NCI-H446 (cell line): ENCODE results near the gene RCAN2.

Source experiments
- DNase-seq, 2 experiments: peaks; one replicate each; lab custom pipeline; 2025; lab: John Stamatoyannopoulos, UW

Gene RCAN2

DNA sequence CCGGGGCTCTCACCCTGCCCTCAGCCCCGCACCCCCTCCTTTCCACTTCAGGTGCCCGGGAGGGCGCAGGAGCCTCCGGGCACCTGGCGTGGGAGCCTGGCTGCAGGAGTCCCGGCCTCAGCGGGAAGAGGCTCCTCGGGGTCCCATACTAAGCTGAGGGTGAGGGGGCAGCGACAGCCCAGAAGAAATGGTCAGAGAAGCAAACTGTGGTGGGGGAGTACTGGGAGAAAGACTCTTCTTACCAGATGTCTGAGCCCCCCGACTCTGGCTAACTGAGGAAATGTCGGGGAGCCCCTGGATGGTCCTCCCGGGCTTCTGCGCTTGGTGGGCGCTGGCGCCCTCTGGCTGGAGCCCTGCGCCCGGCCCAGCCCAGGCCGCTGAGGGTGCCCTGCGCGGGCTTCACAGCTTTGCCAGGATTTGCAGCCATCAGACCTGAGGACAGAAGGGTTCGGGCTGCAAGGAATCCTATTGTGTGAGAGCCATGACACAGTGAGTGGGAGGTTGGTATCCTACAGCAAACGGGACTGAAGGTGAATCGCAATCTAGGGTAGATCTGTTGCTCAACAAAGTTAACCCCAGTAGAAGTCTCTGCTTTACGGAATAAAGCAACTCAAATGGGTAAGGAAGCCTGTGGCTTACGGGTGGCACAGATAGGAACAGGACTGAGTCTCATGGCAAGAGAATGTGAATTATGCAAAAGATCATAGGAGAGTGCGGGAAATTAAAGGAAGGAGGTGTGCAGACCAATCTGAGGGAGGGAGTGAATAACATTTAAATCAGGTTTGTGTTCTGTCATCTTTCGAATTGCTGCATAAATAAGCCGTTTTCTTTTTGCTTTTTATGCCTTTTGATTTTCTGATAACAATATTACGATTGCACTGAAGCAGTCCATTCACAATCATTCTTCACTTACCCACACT lies 639 bp upstream of the RCAN2 start:
- DNase-seq, result no peak

DNA sequence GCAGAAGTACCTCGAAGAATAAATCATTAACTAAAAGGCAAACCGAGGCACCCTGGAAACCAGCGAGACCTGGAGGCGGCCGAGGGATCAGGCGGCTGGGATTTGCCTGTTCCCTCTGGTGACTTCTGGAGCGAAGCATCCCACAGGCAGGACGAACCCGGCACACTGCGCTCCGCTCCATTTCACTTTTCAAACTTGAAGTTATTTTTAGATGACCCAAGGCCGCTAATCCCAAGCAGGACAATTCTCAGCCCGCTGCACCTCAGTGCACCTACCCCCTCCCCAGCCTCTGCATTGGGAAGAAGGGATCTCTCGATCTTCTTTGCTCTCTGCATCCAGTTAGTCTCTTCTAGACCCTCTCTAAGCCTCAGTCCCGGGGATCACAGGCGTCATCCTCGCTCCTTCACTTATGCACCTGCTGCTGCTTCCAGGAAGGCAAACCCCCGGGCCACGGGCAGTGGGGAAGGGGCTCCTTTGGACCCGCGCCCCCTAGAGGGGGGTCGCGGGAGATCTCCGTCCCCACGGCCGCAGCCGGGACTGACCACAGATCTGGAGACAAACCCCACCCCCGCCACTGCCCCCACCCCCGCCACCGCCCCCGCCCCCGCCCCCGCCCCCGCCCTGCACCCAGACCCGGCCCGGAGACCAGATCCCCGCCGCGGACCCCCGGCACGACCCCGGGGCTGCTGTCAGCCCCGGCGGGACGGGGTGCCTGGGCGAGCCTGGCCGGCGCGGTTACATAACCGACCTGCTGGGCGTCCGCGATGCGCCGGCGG lies 636 bp downstream of the RCAN2 start:
- no peak for DNase-seq

DNA sequence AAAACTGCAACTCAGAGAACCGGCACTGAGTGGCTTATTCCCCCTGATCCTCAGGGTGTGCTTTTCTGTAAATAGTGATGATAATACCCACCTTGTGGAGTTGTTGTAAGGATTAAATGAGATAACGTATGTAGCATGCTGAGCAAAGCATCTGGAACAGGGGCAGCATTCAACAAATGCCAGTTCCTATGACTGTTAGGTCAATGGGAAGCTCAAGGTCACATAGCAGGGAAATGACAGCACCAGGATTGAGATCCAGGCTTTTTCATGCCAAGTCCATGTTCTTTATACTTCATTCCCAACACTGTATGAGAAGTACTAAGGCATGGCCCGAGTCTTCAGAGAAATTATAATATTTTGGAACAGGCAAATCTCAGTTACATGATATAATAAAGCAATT lies 5.1 kb downstream of the RCAN2 start:
- DNase-seq, result no peak

DNA sequence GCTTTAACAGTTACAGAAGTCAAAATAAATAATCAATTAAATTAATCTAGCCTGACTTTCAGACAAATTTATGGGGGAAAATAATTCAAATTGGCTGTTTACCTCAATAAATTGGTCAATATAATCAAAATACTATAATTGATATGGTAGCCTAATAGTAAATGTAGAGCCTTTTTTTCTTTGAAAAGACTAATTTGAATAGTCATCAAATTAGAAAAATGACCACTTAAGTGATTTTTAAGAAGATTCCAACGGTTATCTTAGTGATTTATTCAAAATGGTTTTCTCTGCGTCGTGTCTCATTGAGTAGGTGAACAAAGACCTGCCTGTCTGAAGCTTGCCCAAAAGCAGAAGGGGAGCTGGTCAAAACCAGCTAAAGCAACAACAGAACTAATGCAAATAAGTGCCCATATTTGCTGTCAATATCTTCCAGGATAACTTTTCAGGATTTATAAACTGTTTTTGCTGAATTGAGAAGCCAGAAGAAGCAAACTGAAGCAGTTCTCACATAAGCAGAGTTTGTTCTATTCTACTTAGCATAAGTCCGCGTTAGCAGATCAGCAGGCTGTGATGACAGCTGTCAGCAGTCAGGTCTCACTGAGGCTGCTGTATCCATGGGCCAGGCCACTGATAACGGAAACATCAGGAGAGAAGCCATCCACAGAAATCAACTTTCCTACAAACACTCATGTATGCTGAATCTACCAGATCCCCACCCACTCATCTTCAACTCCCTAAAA lies 7.0 kb downstream of the RCAN2 start:
- no peak for DNase-seq

DNA sequence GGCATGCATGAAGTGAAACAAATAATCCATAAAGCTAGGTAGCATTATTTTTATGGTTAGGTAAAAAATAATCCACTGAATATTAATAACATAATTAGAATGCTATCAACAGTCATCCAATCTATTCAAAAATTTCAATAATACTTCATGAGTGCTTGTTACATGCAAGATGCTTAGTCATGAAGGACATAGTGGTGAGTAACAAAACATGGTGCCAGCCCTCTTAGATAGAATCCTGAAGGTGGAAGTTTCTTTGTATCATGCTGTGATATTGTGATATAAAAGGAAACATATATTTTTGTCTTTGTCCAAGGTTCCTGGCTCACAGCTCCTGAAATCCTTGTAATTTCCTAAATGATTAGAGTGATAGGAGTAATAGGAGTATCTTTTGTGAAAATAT lies 14.9 kb downstream of the RCAN2 start:
- no peak for DNase-seq

DNA sequence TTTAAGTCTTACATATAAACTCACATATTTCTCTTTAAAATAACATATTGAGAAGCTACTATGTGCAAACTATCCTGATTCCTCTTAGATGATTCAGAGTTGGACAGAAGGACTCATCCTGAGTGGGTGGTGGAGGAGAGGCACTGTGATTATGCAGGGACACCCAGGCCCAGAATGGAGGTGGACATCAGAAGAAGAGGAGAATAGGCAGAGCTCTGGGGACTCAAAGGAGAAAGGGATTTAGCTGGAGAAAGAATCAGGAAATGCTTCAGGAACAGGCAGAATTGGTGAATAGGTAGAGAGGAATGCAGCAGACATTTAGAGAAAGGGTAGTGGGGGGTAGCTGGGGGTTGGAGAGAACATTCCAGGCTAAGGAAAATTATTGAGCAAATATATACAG lies 17.4 kb downstream of the RCAN2 start:
- DNase-seq, result no peak

DNA sequence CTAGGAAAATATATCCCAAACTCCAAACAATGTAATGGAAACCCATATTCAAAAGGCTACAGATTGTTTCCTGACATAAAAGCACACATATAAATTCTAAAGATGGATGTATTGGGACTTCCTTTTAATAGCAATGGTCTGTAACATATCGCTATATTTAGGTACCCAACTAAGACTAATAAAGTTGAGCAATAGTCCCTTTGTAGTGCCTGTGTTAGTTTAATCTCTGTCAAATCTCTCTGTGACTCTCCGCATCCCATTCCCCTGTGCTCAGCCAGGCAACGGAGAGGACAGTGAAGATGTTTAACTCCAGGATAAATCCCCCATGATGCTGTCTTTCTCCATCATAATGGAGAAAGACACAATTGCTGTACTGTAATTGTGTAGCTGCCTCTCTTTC lies 19.0 kb downstream of the RCAN2 start:
- no peak for DNase-seq

DNA sequence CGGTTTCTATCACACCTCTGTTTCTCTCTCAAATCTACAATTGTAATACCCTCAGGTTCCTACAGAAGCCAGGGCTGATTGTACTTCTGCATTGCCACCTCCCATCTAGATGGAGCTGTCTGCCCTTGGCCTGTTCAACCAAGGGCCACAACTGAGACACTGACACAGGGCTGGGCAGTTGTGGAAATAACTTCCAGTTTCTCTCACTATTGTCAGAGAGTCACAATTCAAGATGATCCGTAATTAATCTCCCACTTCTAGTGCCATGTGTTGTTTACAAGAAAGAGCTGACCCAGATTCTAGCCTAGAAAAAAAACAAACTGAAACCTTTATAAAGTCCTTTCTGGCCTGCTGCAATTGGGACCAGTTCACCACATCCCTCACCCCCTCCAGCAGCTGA lies 22.2 kb downstream of the RCAN2 start:
- DNase-seq, result no peak

DNA sequence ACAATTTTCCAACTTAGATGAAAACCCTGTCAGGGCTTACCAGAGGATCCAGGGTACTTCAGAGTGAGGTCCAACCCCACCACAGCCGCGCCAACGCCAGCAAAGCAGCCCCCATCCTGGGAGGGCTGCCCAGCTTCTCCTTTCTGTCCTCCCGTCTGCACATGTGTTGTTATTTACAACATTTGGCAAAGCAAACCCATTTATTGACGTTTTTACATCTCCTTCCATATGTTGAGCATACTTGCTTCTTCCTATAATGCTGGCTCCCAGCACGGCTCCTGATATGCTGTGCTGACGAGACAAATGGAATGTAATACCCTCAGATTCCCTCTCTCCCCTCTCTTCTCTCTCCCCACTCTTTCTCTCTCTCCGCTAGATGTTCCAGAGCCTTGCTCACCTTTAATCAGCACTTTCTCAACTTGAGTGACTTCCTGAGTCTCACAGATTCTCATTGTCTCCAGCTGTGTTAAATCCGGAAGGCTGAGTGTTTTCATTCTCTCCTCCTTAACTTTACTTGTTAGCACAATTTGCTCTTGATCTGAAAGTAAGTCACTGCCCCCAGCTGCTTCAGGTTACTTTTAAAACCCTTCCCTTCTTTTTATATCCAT lies 22.7 kb downstream of the RCAN2 start:
- DNase-seq, result no peak

DNA sequence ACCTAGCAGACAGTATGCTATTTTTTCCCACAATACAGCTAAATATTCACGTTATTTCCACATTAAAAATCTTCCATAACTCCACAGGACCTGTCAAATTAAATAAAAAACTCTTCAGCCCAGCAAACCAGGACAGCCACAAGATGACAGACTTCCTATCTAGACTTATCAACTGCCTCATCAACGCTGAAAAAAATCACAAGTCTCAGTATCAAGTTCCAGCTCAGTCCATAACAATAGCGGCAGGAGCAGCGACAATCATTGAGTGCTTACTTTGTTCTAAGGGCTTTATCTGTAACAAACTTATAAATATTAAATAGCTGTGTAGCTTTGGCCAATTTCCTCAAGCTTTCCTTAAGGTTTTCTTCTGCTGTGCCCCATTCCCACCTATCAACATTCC lies 24.7 kb downstream of the RCAN2 start:
- no peak for DNase-seq

DNA sequence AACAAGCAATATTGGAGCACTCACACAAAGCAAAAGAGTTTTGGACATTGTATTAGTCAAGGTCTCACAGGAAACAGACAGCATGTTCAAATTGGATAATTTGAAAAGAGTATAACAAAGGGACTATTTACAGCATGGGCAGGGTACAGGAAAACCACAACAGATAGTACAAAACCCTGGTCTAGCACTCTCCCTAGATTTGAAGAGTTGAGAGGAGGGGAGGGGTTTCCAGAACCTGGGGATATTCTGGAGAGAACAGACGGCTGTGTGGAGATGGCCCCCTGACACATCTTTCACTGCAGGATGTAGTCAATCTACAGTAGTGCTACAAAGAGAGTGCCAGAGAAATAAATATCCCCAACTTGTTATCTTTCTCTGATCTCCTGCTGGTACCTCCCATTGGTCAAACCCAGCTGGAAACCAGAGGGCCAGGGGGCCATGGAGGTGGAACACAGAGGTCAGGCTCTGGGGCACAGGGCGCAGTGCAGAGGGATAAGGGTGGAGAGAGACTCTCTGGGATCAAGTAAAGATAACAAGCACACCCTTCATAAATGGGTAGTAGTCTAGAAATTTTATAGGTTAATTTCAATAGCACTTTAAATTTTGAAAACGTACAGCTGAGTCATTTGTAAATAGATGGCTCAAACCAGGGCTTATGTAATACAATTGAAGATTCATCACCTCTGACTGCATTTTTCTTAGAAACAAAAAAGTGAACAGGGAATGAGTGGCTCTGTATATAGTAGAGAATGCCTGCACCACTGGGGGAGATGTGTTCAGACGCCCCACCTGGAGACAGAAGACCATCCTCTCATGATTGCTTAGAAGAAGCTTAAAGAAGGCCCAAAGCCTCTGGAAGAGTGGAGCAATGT lies 25.7 kb downstream of the RCAN2 start:
- no peak for DNase-seq

DNA sequence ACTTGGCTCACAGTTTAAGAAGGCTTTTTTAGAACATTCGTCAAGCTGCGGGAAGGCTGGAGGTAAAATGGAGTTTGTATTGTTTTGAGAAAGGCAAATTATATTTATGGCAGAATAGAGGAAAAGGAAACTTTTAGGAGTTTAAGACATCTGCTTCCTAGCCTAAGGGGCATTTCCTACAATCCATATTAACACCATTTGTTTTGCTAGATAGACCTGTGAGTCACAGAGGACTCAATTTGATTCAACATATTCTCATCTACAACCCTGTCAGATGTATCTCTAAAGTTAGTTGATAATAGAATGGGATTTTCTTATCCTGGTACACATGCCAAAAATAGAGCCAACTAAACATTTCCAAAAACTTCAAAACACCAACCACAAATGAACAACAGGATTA lies 35.0 kb downstream of the RCAN2 start:
- DNase-seq, result no peak

DNA sequence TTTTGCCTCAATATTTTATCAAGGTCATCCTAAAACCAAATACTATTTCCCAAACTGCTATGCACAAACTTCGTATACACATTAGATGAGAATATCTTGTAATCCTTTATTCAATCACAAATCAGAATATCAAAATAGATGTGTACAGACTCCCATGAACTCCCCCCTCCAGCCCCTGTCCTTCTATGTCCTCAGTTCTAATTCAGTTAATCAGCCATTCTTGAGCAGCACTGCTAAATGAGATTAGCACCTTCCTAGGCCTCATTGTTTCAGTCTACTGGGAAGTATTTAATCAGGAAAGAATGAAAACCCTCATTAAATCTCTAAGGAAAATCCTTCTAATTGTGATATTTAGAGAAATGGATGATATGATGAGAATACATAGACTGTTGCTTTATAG lies 36.6 kb downstream of the RCAN2 start:
- no peak for DNase-seq

DNA sequence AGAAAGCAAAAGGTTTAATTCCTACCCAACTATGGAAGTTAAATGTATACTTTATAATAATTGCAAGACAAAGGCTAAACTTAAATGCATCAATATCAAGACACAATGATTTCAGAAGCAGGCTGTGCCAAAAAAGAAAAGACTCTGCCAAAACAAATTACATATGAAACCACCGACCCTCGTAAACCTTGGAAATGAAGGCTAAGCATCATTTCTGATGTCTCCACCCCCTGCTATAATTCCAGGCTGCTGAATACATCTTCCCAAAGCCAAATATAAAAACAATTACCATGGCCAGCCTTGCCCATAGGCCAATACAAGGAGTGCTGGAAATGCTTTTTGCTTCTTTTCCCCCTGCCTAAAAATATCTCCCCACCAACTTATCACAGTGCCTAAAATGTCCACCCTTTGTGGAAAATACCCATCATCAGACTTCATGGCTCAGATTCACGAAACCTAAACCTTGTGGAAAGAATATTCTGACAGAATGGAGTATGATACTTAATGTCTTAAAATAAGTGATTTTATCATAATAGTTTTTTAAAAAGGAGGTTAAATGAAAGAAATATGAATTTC lies 37.4 kb downstream of the RCAN2 start:
- no peak for DNase-seq

DNA sequence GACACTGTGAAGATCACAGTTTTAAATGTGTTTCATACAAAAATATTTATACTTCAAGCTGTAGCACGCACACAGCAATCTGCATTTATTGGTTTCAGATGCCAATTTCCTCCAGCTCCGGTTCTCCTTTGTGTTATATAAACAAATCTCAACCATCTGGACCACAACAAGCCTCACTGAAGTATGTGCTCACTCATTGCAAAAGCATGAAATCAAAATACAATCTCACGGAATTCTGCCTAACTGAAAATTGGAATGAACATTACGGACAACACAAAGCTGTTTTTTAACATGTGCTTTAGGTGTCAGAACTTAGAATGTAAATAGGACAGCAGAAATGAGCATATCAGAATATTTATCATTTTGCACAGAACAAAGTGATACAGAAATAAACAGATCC lies 38.0 kb downstream of the RCAN2 start:
- DNase-seq, result no peak

DNA sequence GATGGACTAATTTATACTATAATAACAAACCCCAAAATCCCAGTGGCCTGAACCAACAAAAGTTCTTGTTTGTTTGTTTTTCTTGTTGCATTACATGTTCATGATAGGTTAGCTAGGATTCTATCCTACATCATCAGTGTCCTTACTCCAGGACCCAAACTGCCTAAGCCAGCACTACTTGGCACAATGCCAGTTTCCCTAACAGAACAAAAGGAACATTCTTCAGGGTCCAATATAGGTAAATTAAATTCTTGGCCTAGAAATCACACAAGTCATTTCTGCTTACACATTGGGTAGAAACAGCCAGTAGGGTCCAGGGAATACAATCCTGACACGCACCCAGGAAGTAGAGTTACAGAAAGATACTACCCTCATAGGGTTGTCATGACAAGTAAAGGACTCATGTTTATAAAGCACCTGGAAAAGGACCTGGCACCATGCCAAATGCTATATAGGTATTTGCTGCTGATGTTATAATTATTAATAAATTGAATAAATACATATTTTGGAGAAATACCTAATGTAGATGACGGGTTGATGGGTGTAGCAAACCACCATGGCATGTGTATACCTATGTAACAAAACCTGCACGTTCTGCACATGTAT lies 38.8 kb downstream of the RCAN2 start:
- peak in 1 of 2 experiments; percentile 5 for DNase-seq

DNA sequence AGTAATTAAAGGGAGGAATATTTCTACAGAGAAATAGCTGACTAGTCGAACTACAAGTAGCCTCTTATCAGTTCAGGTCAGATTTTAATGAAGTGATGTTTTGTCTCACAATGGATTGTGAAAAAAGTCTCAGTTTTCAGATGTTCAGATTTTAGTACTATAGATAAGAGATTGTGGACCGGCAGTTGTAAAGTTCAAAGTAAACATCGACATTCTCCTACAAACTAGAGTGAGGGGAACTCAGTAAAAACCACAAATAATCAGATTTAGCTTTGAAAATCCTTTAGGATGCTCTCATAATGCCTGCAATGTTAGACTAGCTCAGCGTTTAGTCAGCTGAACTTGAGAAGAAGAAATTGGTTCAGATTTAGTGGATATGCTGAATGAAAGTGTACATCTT lies 39.9 kb downstream of the RCAN2 start:
- no peak for DNase-seq

DNA sequence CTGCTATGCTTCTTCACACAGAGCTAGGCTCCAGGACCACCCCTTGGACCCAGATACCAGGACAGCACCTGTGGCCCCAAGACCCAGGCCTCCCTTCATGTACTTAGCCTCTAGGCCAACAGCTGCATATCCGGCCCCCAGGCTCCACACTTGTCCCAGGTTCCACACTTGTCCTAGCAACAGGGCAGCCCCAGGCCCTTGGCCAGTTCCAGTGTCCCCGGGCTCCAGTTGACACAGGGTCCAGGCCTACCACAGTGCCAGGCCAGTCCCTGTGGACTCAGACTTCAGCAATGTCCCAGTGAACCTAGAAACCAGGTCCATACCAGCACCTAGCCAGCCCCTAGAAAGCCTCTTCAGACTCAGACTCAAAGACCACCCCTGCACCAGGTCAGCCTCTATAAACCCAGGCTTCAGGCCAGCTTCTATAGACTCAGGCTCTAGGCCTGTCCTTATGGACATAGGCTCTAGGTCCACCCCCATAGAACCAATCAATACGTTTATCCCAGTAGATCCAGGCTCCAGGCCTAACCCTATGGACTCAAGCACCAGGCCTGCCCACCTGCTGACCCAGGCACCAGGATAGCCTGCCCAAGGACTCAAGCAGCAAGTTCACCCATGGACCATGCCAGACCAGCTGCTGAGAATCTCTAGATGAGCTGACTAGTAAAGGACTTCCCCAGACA lies 46.3 kb downstream of the RCAN2 start:
- DNase-seq, result no peak

DNA sequence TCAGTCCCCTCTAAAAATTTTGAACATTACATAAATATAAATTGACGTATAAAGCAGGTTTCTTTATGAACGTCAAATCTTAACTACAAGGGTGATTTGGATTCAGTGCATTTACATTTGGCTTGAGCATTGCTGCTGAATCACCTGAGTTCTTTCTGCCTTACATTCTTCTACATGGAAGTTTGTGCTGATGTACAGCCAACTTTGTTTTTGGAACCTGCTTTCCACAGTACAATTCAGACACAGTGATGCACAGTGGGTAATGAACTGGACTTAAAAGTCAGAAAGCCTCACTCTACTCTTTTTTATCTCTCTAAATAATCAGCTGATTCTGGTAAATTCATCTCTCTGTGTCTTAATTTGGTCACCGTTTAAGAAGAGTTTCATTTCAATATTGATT lies 47.6 kb downstream of the RCAN2 start:
- DNase-seq, result no peak

DNA sequence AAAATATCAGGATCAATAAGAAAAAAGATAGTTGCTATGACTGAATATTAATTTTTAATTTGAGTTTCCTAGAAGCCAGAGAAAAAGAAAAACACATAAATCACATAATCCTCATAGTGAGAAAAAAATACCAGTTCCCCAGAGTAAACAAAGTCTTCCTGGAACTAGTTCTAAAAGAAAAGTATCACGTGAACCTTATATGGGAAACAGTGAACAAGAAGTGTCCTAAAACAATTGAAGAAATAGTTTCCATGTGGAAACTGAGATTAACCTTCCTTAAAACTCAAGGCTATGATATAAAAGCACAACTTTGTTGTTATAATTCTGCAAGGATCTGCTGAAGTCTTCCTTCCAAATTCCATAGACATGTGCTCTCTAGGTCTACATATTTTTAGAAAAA lies 50.6 kb downstream of the RCAN2 start:
- DNase-seq, result no peak
